ENCODE measurements around the gene UBE2N.

GRCh38 chr12:93438266-93439050 is 3.3 kb downstream of the UBE2N start:
- no peak for TF ChIP-seq CTCF (conservative IDR thresholded peaks at IDR 0.05)
- no peak for TF ChIP-seq EZH2 (IDR thresholded peaks at IDR 0.05; ENCODE audit: low read depth)

All from PC-9 (cell line).